Naive thymus-derived CD4-positive, alpha-beta T cell (primary cell): ENCODE results near the gene MARK3. TPM values are rescaled to one million over a fixed set of nuclear protein-coding genes. Genes with fewer than 3 reads are reported as not detected.

Experiments
- ATAC-seq: fragments of 150-1000 bp; cut with Tn5 transposase; 2 replicates; pipeline ENCODE4 v1.10.0; 2021; ENCODE audit warnings: mild to moderate bottlenecking, moderate library complexity
- CTCF ChIA-PET: fragments of 350-600 bp; sonication (Branson Sonifier 250); formaldehyde crosslinking; loops from one replicate; lab custom pipeline; 2021; ENCODE audit warnings: antibody characterized with exemption; lab: Charles Lee
- POLR2A ChIA-PET: fragments of 350-600 bp; sonication (Branson Sonifier 250); formaldehyde crosslinking; loops from one replicate; lab custom pipeline; 2021; ENCODE audit warnings: antibody characterized with exemption, inconsistent platforms; lab: Charles Lee
- DNase-seq, 9 donors: peaks; one replicate each; pipeline versions ENCODE4 v3.0.0 to v3.0.0-alpha.2; 2020 to 2022; ENCODE audit warnings: mixed read lengths in 1 of 9
- H3K27ac ChIP-seq: one replicate; pipeline ENCODE4 v1.7.0; 2013; ENCODE audit warnings: mild to moderate bottlenecking, low read depth, low read length, moderate library complexity
- H3K27me3 ChIP-seq, 2 donors: one replicate each; pipeline ENCODE4 v1.7.0; 2013; ENCODE audit warnings: low read length in 2 of 2, mild to moderate bottlenecking in 2 of 2, moderate library complexity in 2 of 2; ENCODE audit not compliant: control insufficient read depth in 2 of 2, insufficient read depth in 2 of 2
- H3K36me3 ChIP-seq, 3 experiments: 1 replicate in 2 of 3; 2 replicates in 1 of 3; pipeline ENCODE4 v1.7.0; 2013; ENCODE audit warnings: low read length in 3 of 3, mild to moderate bottlenecking in 3 of 3, moderate library complexity in 1 of 3; ENCODE audit not compliant: insufficient read depth in 3 of 3, control insufficient read depth in 2 of 3
- H3K4me1 ChIP-seq, 2 donors: one replicate each; pipeline ENCODE4 v1.7.0; 2013; ENCODE audit warnings: low read length in 2 of 2, mild to moderate bottlenecking in 2 of 2, moderate library complexity in 1 of 2; ENCODE audit not compliant: control insufficient read depth in 2 of 2, insufficient read depth in 2 of 2
- H3K4me3 ChIP-seq: 2 replicates; pipeline ENCODE4 v1.7.0; 2013; ENCODE audit warnings: mild to moderate bottlenecking, low read length
- H3K9me3 ChIP-seq, 3 experiments: 1 replicate in 2 of 3; 2 replicates in 1 of 3; pipeline ENCODE4 v1.7.0; 2013; ENCODE audit warnings: low read length in 3 of 3; ENCODE audit not compliant: control insufficient read depth in 2 of 3
- H3K27ac Mint-ChIP-seq, 9 donors: one replicate each; pipeline ENCODE4 v1.8.0; 2020 to 2022; ENCODE audit warnings: mixed read lengths in 9 of 9, mild to moderate bottlenecking in 8 of 9, moderate library complexity in 5 of 9, inconsistent platforms in 2 of 9
- H3K27me3 Mint-ChIP-seq, 5 donors: one replicate each; pipeline ENCODE4 v1.8.0; 2021 to 2022; ENCODE audit warnings: mixed read lengths in 5 of 5, mild to moderate bottlenecking in 1 of 5
- H3K36me3 Mint-ChIP-seq, 5 donors: one replicate each; pipeline ENCODE4 v1.8.0; 2020 to 2022; ENCODE audit warnings: mixed read lengths in 5 of 5, mild to moderate bottlenecking in 3 of 5, inconsistent platforms in 1 of 5
- H3K4me1 Mint-ChIP-seq, 7 donors: one replicate each; pipeline ENCODE4 v1.8.0; 2020 to 2022; ENCODE audit warnings: mixed read lengths in 7 of 7, mild to moderate bottlenecking in 3 of 7, inconsistent platforms in 1 of 7
- H3K4me3 Mint-ChIP-seq, 10 donors: one replicate each; pipeline ENCODE4 v1.8.0; 2020 to 2022; ENCODE audit warnings: mild to moderate bottlenecking in 10 of 10, mixed read lengths in 10 of 10, moderate library complexity in 6 of 10, inconsistent platforms in 2 of 10
- H3K9me3 Mint-ChIP-seq, 11 donors: one replicate each; pipeline ENCODE4 v1.8.0; 2020 to 2022; ENCODE audit warnings: mixed read lengths in 11 of 11, mild to moderate bottlenecking in 4 of 11, inconsistent platforms in 1 of 11, moderate library complexity in 1 of 11
- intact Hi-C, 2 donors: fragments of 100-400 bp; cut with micrococcal nuclease; formaldehyde crosslinking; loops; one replicate each; pipeline ENCODE4 v1.15.1; 2023
- polyA plus RNA-seq, 2 donors: library from polyadenylated mRNA; unstranded; fragments of 300-500 nt; fragmentation: Illumina TruSeq; gene quantifications; one replicate each; pipeline ENCODE4 v1.2.3, GENCODE V29; 2021
- total RNA-seq, 6 experiments: library from RNA in 5 of 6; stranded (reverse) in 5 of 6; gene quantifications; 1 replicate in 5 of 6; 2 replicates in 1 of 6; pipeline ENCODE4 v1.2.3 and lab custom pipeline; 2021 to 2026

The MARK3 gene
- total and polyA plus RNA-seq, 7 experiments from 2014 or later = 28.2 to 133 (median 100) TPM

DNA sequence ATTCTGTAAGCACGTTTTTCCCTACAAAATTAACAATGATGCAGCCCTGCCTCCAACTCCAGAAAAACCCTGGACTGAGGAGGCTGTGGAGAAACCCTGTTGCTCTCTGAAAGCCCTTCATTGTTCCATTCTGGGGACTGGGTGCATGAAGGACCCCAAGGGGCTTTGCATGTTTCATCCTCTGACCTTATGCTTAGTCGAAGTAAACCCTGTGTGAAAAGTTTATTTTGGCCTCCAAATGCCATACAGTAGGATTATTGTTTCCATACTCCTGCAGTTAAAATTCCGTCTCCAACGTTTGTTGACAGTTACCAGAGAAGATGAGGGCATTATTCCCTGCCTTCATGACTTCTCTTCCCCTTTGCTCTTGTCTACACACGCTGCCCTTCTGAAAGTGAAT lies 91.4 kb downstream of the MARK3 start:
- POLR2A ChIA-PET = no interaction called here
- peaks cover 11 to 59% (median 20%) of the 10 kb centered on the region in 3 experiments for H3K36me3 ChIP-seq
- no peak for DNase-seq
- Mint-ChIP-seq H3K27me3 (no peaks in the 10 kb centered on the region), H3K36me3 (peaks cover 0 to 51% (median 20%) of the 10 kb centered on the region in 5 donors), H3K27ac (peak overlapping the region in 1 of 9 donors; percentile 33), H3K9me3 (no peaks in the 10 kb centered on the region), H3K4me1 (peaks cover 12 to 19% (median 18%) of the 10 kb centered on the region in 7 donors), H3K4me3 (no peak overlapping the region)
- no peaks in the 10 kb centered on the region for H3K27me3 ChIP-seq
- no peak for ATAC-seq
- H3K27ac ChIP-seq = no peak overlapping the region
- no peaks in the 10 kb centered on the region for H3K9me3 ChIP-seq
- no peaks in the 10 kb centered on the region for H3K4me1 ChIP-seq
- CTCF ChIA-PET = interaction anchor here (0.7 kb wide), 1 partner anchor 79 kb away, joined by 3 read pairs; no protein-coding TSS in a partner anchor
- no peak overlapping the region for H3K4me3 ChIP-seq
- intact Hi-C loops = no loop called here

DNA sequence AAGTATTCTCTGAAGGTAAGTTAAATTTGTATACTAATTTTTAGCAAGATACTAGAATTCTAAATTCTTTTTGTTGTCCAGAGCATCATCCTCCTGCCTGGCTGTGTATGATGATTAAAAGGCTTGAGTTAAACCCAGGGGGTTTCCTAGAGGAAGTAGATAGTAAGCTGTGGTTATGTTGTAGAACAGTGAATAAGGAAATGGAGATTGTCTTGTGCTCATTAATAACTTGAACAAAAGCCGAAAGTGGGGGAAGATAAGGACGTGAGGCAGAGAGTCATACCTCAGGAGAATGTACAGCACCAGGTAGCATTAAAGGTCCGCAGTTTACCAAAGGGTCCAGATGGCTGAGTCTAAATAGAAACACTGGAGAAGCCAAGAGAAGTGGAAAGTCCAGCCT lies 95.4 kb downstream of the MARK3 start:
- POLR2A ChIA-PET = no interaction called here
- H3K36me3 Mint-ChIP-seq = peaks cover 0 to 38% (median 20%) of the 10 kb centered on the region in 5 donors
- H3K36me3 ChIP-seq = peaks cover 4 to 52% (median 13%) of the 10 kb centered on the region in 3 experiments

DNA sequence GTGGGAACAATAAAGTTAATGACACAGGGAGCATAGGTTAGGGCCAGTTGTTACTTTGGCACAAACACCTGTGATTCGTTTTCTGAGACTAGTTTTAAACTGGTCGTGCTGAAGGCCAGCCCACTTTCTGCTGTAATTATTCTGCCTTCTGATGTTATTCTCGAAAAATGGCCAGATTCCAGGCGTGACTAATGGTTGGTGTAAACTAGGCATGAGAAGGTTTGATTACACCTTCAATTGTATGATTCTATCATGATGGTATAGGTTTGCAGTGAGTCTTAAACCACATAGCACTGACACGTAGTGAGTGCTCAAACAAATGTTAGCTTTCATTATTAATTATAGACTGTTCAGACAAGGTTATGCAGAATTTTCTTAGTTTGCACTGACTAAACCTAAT lies 98.4 kb downstream of the MARK3 start:
- H3K4me3 Mint-ChIP-seq = no peak overlapping the region
- H3K9me3 Mint-ChIP-seq = no peaks in the 10 kb centered on the region
- Histone ChIP-seq H3K9me3 (no peaks in the 10 kb centered on the region), H3K36me3 (peaks cover 0 to 44% (median 4%) of the 10 kb centered on the region in 3 experiments), H3K4me1 (no peaks in the 10 kb centered on the region), H3K27me3 (no peaks in the 10 kb centered on the region), H3K4me3 (no peak overlapping the region), H3K27ac (no peak overlapping the region)
- H3K27me3 Mint-ChIP-seq = no peaks in the 10 kb centered on the region
- DNase-seq (no peak), ATAC-seq (no peak)
- peaks cover 12 to 21% (median 16%) of the 10 kb centered on the region in 7 donors for H3K4me1 Mint-ChIP-seq
- ChIA-PET POLR2A (interaction anchor here (0.5 kb wide), 1 partner anchor 31 kb away, joined by 3 read pairs; no protein-coding TSS in a partner anchor), CTCF (no interaction called here)
- peak overlapping the region in 2 of 9 donors; percentile 24 to 52 for H3K27ac Mint-ChIP-seq
- peaks cover 0 to 29% (median 17%) of the 10 kb centered on the region in 5 donors for H3K36me3 Mint-ChIP-seq
- intact Hi-C loops = no loop called here

More for the DNA sequence above, 95.4 kb downstream of the MARK3 start:
- DNase-seq (peak in 1 of 9 donors; percentile 3), ATAC-seq (peak; percentile 90)
- Histone ChIP-seq H3K27ac (no peak overlapping the region), H3K4me1 (no peaks in the 10 kb centered on the region), H3K4me3 (no peak overlapping the region), H3K9me3 (no peaks in the 10 kb centered on the region), H3K27me3 (no peaks in the 10 kb centered on the region)
- H3K9me3 Mint-ChIP-seq = no peaks in the 10 kb centered on the region
- intact Hi-C loops = no loop called here
- H3K4me1 Mint-ChIP-seq = peaks cover 12 to 21% (median 18%) of the 10 kb centered on the region in 7 donors
- H3K4me3 Mint-ChIP-seq = peak overlapping the region in 2 of 10 donors; percentile 1 to 27
- CTCF ChIA-PET = no interaction called here
- H3K27me3 Mint-ChIP-seq = no peaks in the 10 kb centered on the region
- peak overlapping the region; percentile 5 to 81 (median 53) for H3K27ac Mint-ChIP-seq

DNA sequence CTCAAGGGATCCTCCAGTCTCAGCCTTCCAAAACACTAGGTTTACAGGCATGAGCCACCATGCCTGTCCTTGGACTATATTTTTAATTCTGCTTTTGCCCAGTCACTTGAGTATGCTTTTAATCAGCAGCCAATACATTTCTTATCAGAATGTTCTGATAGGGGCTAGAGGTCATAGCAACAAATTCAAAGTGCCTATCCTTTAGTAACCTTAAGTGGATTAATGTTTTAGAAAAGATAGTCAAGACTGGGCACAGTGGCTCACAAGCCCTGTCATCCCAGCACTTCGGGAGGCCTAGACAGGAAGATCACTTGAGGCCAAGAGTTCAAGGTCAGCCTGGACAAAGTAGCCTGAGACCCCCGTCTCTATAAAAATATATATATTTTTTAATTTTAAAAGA lies 100.3 kb downstream of the MARK3 start:
- Histone ChIP-seq H3K4me3 (no peak overlapping the region), H3K9me3 (no peaks in the 10 kb centered on the region), H3K36me3 (peaks cover 0 to 55% (median 4%) of the 10 kb centered on the region in 3 experiments), H3K4me1 (no peaks in the 10 kb centered on the region), H3K27me3 (no peaks in the 10 kb centered on the region), H3K27ac (no peak overlapping the region)
- no peak overlapping the region for H3K27ac Mint-ChIP-seq
- ATAC-seq (no peak), DNase-seq (no peak)
- H3K4me1 Mint-ChIP-seq = peaks cover 5 to 15% (median 10%) of the 10 kb centered on the region in 7 donors
- H3K36me3 Mint-ChIP-seq = peaks cover 8 to 27% (median 16%) of the 10 kb centered on the region in 5 donors
- ChIA-PET CTCF (no interaction called here), POLR2A (no interaction called here)
- intact Hi-C loops = no loop called here
- H3K9me3 Mint-ChIP-seq = no peaks in the 10 kb centered on the region
- no peaks in the 10 kb centered on the region for H3K27me3 Mint-ChIP-seq
- H3K4me3 Mint-ChIP-seq = no peak overlapping the region

DNA sequence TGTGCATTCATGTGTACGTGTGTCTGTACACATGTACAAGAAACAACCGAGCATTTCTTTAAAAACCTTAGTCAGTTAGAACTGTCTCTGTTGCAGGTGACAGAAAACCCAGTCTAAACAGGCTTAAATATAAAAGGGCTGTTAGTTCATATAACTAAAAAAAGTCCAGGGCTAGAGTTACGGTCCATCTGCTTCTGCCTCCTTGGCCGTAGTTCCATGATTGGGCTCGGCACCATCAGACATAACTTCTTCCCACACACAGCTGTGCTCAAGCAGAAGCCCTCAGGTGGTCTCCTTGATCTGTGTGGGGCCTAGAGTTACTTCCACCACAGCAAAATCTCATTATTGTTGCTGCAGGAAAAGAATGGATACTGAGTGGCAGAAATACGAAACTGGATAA lies 102.9 kb downstream of the MARK3 start:
- no peaks in the 10 kb centered on the region for H3K9me3 ChIP-seq
- peaks cover 0 to 63% (median 13%) of the 10 kb centered on the region in 3 experiments for H3K36me3 ChIP-seq
- Mint-ChIP-seq H3K36me3 (peaks cover 0 to 25% (median 8%) of the 10 kb centered on the region in 5 donors), H3K27me3 (no peaks in the 10 kb centered on the region), H3K9me3 (no peaks in the 10 kb centered on the region), H3K27ac (peak overlapping the region in 2 of 9 donors; percentile 23 to 53), H3K4me3 (no peak overlapping the region), H3K4me1 (peaks cover 0 to 2% (median 0%) of the 10 kb centered on the region in 7 donors)
- ChIA-PET CTCF (no interaction called here), POLR2A (no interaction called here)
- H3K27me3 ChIP-seq = no peaks in the 10 kb centered on the region
- no peak overlapping the region for H3K27ac ChIP-seq
- DNase-seq = no peak
- no peak overlapping the region for H3K4me3 ChIP-seq
- no peaks in the 10 kb centered on the region for H3K4me1 ChIP-seq
- intact Hi-C loops = no loop called here
- no peak for ATAC-seq

DNA sequence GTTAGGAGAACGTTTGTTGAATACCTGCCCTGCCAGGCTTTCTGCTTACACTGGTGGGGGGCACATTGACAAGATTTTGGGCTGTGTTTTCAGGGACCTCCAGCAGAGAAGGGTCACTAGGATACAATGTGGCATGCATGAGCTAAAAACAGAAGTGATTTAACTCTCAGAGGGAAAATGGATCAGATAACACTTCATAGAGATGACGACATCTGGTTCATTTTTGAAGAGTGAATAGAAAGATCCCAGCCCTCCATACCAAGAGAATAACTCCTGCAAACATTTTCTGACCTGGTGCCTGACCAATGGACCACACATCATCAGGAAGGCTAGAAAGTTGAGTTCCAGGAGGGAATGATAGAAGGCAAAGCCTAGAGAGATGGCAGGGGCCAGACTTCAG lies 103.7 kb downstream of the MARK3 start:
- intact Hi-C loops = no loop called here
- Histone ChIP-seq H3K36me3 (peaks cover 0 to 66% (median 13%) of the 10 kb centered on the region in 3 experiments), H3K27ac (no peak overlapping the region), H3K4me3 (no peak overlapping the region), H3K4me1 (no peaks in the 10 kb centered on the region), H3K27me3 (no peaks in the 10 kb centered on the region), H3K9me3 (no peaks in the 10 kb centered on the region)
- H3K4me1 Mint-ChIP-seq = peaks cover 0 to 2% (median 0%) of the 10 kb centered on the region in 7 donors
- no peak overlapping the region for H3K4me3 Mint-ChIP-seq
- ATAC-seq (no peak), DNase-seq (no peak)
- peaks cover 0 to 23% (median 8%) of the 10 kb centered on the region in 5 donors for H3K36me3 Mint-ChIP-seq
- POLR2A ChIA-PET = no interaction called here
- no peaks in the 10 kb centered on the region for H3K27me3 Mint-ChIP-seq
- no peaks in the 10 kb centered on the region for H3K9me3 Mint-ChIP-seq
- H3K27ac Mint-ChIP-seq = peak overlapping the region in 5 of 9 donors; percentile 0 to 65 (median 22)
- CTCF ChIA-PET = no interaction called here

DNA sequence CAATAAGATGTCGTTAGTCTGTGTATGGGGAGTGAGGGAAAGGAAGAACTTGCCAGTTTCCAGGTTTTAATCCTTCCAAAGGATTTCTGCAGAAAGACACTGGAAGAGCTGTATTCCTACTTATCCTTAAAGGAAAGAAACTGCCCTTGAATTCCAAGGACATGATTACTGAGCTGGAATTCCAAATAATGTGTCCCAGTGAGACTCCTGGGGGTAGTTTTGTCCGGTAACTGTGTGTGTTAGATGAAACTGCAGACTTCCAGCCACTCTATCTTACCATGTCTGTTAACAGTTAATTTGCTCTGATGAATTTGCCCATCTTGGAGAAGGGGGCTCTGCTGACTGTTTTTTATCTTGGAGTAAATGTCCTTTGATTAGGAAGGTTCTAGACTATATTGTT lies 104.4 kb downstream of the MARK3 start:
- ChIA-PET CTCF (interaction anchor here (0.7 kb wide), 1 partner anchor 9 kb away, joined by 3 read pairs; no protein-coding TSS in a partner anchor), POLR2A (no interaction called here)
- intact Hi-C loops = no loop called here
- Mint-ChIP-seq H3K4me3 (no peak overlapping the region), H3K36me3 (peaks cover 0 to 23% (median 8%) of the 10 kb centered on the region in 5 donors), H3K27ac (peak overlapping the region in 6 of 9 donors; percentile 0 to 77 (median 12)), H3K4me1 (peaks cover 0 to 2% (median 0%) of the 10 kb centered on the region in 7 donors), H3K27me3 (no peaks in the 10 kb centered on the region), H3K9me3 (no peaks in the 10 kb centered on the region)
- Histone ChIP-seq H3K9me3 (no peaks in the 10 kb centered on the region), H3K4me3 (no peak overlapping the region), H3K36me3 (peaks cover 0 to 68% (median 13%) of the 10 kb centered on the region in 3 experiments), H3K27me3 (no peaks in the 10 kb centered on the region), H3K27ac (no peak overlapping the region), H3K4me1 (no peaks in the 10 kb centered on the region)
- ATAC-seq (no peak), DNase-seq (no peak)
